Peyer's patch (tissue), 4 donors: ENCODE data around the gene VARS1.

ENCODE experiments used
- CTCF ChIP-seq, 6 experiments: fragments of 450-650 bp in 4 of 6; fragments of 200-600 bp in 2 of 6; sonication (generic) in 1 of 6; IDR thresholded peaks; one replicate each; pipeline ENCODE4 v1.5.1; 2017 to 2019; ENCODE audit warnings: antibody characterized with exemption in 6 of 6, mild to moderate bottlenecking in 3 of 6, moderate library complexity in 1 of 6
- POLR2A ChIP-seq, 2 donors: fragments of 450-650 bp; IDR thresholded peaks; one replicate each; pipeline ENCODE4 v1.5.1; 2017; ENCODE audit warnings: antibody characterized with exemption in 2 of 2, mild to moderate bottlenecking in 2 of 2, moderate library complexity in 2 of 2

DNA sequence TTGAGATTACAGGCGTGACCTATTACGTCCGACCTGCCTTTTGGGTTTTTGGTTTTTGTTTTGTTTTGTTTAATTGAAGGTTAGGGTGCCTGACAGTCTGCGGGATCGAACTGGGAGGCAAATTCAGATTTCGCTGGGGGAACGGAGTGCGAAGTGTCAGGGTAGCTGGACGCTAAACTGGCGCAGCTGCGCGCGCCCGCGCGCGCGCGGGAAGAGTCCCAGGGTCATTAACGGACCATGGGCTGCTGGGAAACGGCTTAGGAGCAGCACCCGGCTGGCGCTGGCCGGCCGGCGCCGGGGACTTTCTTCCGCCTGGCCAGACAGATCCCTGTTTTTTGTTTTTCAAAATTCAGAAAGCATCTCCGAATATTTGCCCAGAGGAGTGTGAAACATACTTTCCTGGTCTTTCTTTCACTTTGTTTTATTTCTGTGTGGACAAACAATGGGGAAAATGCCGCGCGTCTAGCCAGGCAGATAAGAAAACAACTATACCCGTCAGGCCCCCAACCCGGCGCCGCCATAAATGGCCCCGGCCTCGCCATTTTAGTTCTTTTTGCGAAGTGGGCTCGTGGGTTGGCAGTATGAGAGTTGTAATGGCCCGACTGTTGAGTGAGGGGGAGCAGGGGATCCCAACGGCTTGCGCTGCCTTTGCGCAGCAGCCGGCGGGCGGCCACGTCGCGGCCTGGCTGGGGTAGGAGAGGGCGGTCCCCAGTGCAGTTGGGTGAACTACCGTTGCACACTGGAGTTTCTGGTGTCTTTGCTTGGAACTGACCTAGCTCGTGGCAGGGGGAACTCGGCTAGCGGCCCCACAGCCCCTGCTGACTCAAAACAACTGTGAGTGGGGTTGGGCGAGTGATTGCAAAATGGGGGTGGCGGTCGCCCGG is 39.1 kb upstream of the VARS1 start:
- TF ChIP-seq POLR2A (IDR thresholded peaks at IDR 0.05): peak; percentile 38 to 50
- TF ChIP-seq CTCF (IDR thresholded peaks at IDR 0.05): no peak
